ENCODE data around the gene MYO1A.

DNA sequence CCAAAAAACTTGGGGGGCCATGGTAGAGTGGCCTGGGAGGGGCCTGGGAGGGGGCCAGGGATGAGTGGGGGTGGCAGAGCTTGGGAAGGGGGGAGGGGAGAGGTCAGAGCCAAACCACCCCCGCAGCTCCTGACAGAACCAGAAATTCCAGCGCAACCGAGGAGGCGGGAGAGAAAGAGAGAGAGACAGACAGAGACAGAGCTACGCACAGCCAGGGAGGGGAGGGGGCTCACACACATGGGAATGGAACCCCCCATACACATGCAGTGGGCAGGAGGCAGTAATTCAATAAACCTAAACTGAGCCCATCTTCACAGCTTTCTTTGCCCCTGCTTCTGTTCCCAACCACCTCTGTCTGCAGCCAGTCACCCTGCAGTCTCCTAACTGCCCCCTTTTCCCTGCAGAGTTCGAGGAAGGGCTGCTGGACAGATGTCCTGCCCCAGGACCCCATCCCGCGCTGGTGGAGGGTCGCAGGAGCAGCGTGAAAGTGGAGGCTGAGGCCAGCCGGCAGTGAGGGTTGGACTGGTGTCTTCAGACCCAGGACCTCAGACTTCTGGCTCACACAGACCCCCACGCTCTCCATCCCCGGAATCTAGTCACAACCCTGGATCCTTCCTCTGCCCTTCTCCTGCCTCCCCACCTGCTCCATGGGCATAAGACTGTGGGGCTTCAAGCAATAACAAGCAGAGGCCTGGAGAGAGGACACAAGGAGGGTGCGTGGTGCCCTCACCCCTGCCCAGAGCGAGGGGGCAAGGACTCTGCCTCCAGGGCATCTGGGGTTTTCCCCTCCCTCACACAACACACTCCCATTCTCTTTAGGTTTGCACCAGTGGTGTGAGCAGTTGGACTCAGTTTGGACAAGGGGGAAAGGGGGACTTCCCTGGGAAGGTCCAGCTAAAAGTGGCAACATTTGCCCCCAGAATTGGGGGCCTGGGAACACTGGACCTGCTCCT lies 44.6 kb upstream of the MYO1A start:
- TF ChIP-seq, protein P1, sequence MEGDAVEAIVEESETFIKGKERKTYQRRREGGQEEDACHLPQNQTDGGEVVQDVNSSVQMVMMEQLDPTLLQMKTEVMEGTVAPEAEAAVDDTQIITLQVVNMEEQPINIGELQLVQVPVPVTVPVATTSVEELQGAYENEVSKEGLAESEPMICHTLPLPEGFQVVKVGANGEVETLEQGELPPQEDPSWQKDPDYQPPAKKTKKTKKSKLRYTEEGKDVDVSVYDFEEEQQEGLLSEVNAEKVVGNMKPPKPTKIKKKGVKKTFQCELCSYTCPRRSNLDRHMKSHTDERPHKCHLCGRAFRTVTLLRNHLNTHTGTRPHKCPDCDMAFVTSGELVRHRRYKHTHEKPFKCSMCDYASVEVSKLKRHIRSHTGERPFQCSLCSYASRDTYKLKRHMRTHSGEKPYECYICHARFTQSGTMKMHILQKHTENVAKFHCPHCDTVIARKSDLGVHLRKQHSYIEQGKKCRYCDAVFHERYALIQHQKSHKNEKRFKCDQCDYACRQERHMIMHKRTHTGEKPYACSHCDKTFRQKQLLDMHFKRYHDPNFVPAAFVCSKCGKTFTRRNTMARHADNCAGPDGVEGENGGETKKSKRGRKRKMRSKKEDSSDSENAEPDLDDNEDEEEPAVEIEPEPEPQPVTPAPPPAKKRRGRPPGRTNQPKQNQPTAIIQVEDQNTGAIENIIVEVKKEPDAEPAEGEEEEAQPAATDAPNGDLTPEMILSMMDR (IDR thresholded peaks at IDR 0.05; ENCODE audit: insufficient read depth, low read length, poor library complexity, severe bottlenecking), result no peak
- no peak for TF ChIP-seq EZH2phosphoT487 (conservative IDR thresholded peaks at IDR 0.05; ENCODE audit: low read length)
